ENCODE data around the gene KIF17. TPM values are rescaled to one million over a fixed set of nuclear protein-coding genes. Genes with fewer than 3 reads are reported as not detected.
"Not testable (repeated sequence)": the region's sequence is repeated elsewhere in the genome, so short reads cannot be mapped to it uniquely, and the experiment has no call there.

The KIF17 gene
- polyA plus RNA-seq, 2 of the 4 experiments (the other 2 are of a cell fraction) = 0.78 to 1.0 TPM

- no peak for DNase-seq (ENCODE audit: low read depth in 1 of 2, low spot score in 1 of 2)
- H3K27ac ChIP-seq = no peak overlapping the region
- CTCF ChIA-PET = interaction anchor here (1.2 kb wide), 1 partner anchor 11 kb away, joined by 3 read pairs; no protein-coding TSS in a partner anchor
- no peak for FAIRE-seq
- H3K4me2 ChIP-seq = no peak overlapping the region
- H3K4me3 ChIP-seq = no peak overlapping the region
- no peaks in the 10 kb centered on the region for H3K4me1 ChIP-seq
- ATAC-seq = no peak
- WGBS (ENCODE audit: missing lambda C conversion rate) = 96% methylated on average over 8 of the region's 8 CpGs
- TF ChIP-seq HMGXB4 (CRISPR knock-in tag; IDR thresholded peaks at IDR 0.05; ENCODE audit: borderline replicate concordance) (no peak), POLR2A (IDR thresholded peaks at IDR 0.05; ENCODE audit: low read length) (no peak), CBX2 (IDR thresholded peaks at IDR 0.05; ENCODE audit: borderline replicate concordance, low read depth) (no peak), TFCP2L1 (CRISPR knock-in tag; IDR thresholded peaks at IDR 0.05) (no peak), RNF2 (IDR thresholded peaks at IDR 0.05; ENCODE audit: borderline replicate concordance, low read depth) (no peak), FOSB (CRISPR knock-in tag; IDR thresholded peaks at IDR 0.05) (no peak), USF2 (IDR thresholded peaks at IDR 0.05) (no peak), BHLHE40 (IDR thresholded peaks at IDR 0.05; ENCODE audit: low read depth, low read length) (no peak), MAFK (IDR thresholded peaks at IDR 0.05; ENCODE audit: partially characterized antibody) (no peak)
- POLR2A ChIA-PET = no interaction called here
- no peaks in the 10 kb centered on the region for H3K9me3 ChIP-seq
Observed at GRCh38 chr1:20719261-20719660, 1.5 kb upstream of the KIF17 start.

- POLR2A ChIA-PET = interaction anchor here (1.2 to 1.4 kb wide), 2 partner anchors 22 to 68 kb away, joined by 4 to 5 read pairs; partner anchors contain the start of gene HP1BP3
- ATAC-seq, FAIRE-seq: not testable (repeated sequence)
Observed at GRCh38 chr1:20718343-20718882, 606 bp upstream of the KIF17 start.

GRCh38 chr1:20716232-20716631 is 1.6 kb downstream of the KIF17 start:
- 96% methylated on average over 13 of the region's 13 CpGs for WGBS (ENCODE audit: missing lambda C conversion rate)
- no peak for ATAC-seq
- no peak overlapping the region for H3K4me3 ChIP-seq
- no peak overlapping the region for H3K27ac ChIP-seq
- H3K9me3 ChIP-seq = no peaks in the 10 kb centered on the region
- H3K4me2 ChIP-seq = no peak overlapping the region
- no peak for TF ChIP-seq BHLHE40 (IDR thresholded peaks at IDR 0.05; ENCODE audit: low read depth, low read length)
- TF ChIP-seq ATOH8 (CRISPR knock-in tag; IDR thresholded peaks at IDR 0.05; ENCODE audit: low read depth) = no peak
- no peak for TF ChIP-seq RAD21 (conservative IDR thresholded peaks at IDR 0.05 in 1 of 2, IDR thresholded peaks at IDR 0.05 in 1 of 2)
- TF ChIP-seq PBX3 (IDR thresholded peaks at IDR 0.05) = no peak
- no peak for TF ChIP-seq ZC3H11A (IDR thresholded peaks at IDR 0.05)
- TF ChIP-seq NPAS2 (CRISPR knock-in tag; IDR thresholded peaks at IDR 0.05; ENCODE audit: borderline replicate concordance) = no peak
- no peak for TF ChIP-seq FOSL2 (IDR thresholded peaks at IDR 0.05)
- TF ChIP-seq FOSL2 (CRISPR knock-in tag; IDR thresholded peaks at IDR 0.05) = no peak
- TF ChIP-seq PHF8 (IDR thresholded peaks at IDR 0.05; ENCODE audit: borderline replicate concordance, low read depth) = no peak
- TF ChIP-seq SREBF2 (IDR thresholded peaks at IDR 0.05) = no peak
- TF ChIP-seq KDM1A (IDR thresholded peaks at IDR 0.05; ENCODE audit: low read depth) = no peak
- TF ChIP-seq MAX (IDR thresholded peaks at IDR 0.05) = no peak
- no peak for TF ChIP-seq ELK1 (IDR thresholded peaks at IDR 0.05; ENCODE audit: low read depth, low read length)
- no peak for TF ChIP-seq HOXA7 (CRISPR knock-in tag; IDR thresholded peaks at IDR 0.05)
- no peak for TF ChIP-seq CEBPB (IDR thresholded peaks at IDR 0.05)
- TF ChIP-seq CBX2 (IDR thresholded peaks at IDR 0.05; ENCODE audit: borderline replicate concordance, low read depth) = no peak
- TF ChIP-seq KDM5A (IDR thresholded peaks at IDR 0.05) = no peak
- TF ChIP-seq MAFK (IDR thresholded peaks at IDR 0.05; ENCODE audit: partially characterized antibody) = no peak
- TF ChIP-seq NFE2L2 (conservative IDR thresholded peaks at IDR 0.05; ENCODE audit: low read length) = no peak
- TF ChIP-seq MYC (IDR thresholded peaks at IDR 0.05; ENCODE audit: borderline replicate concordance, low read length) = no peak
- TF ChIP-seq ZNF302 (CRISPR knock-in tag; IDR thresholded peaks at IDR 0.05) = no peak
- no peaks in the 10 kb centered on the region for H3K4me1 ChIP-seq
- ChIA-PET CTCF (interaction anchor here (1.7 kb wide), 1 partner anchor 20 kb away, joined by 5 read pairs; no protein-coding TSS in a partner anchor), POLR2A (no interaction called here)
- FAIRE-seq = no peak
- no peak for DNase-seq (ENCODE audit: low read depth in 1 of 2, low spot score in 1 of 2)

More at GRCh38 chr1:20718343-20718882, 606 bp upstream of the KIF17 start:
- not testable (repeated sequence) for H3K9me3 ChIP-seq; DNase-seq (ENCODE audit: low read depth in 1 of 2, low spot score in 1 of 2); H3K4me1 ChIP-seq
- Histone ChIP-seq H3K27ac (peak overlapping the region; percentile 59 to 84; a peak in 4 of 6 replicates), H3K4me3 (peak overlapping the region; percentile 53; the same call in 2 of the 3 replicates), H3K4me2 (peak overlapping the region; percentile 70)
- CTCF ChIA-PET = interaction anchor here (1.0 to 1.2 kb wide), 3 partner anchors 10 to 21 kb away, joined by 3 to 4 read pairs (median 3); no protein-coding TSS in a partner anchor
- WGBS (ENCODE audit: missing lambda C conversion rate) = 80% methylated on average over 8 of the region's 17 CpGs
